ENCODE results near the gene PELI2.

PELI2 gene

GRCh38 chr14:56268039-56268438 is 149.8 kb downstream of the PELI2 start:
- no peak for DNase-seq

- no peak for DNase-seq
These were observed 150.5 kb downstream of the PELI2 start for GRCh38 chr14:56268673-56269072.

- no peak for DNase-seq
These were observed 152.7 kb downstream of the PELI2 start for GRCh38 chr14:56270921-56271320.

- DNase-seq: no peak
These were observed 153.8 kb downstream of the PELI2 start for GRCh38 chr14:56271970-56272369.

GRCh38 chr14:56273155-56273554 is 154.9 kb downstream of the PELI2 start:
- no peak for DNase-seq

- no peak for DNase-seq
These were observed 155.7 kb downstream of the PELI2 start for GRCh38 chr14:56273951-56274350.

- DNase-seq: no peak
These were observed 156.3 kb downstream of the PELI2 start for GRCh38 chr14:56274556-56274955.

- DNase-seq: no peak
These were observed 157.9 kb downstream of the PELI2 start for GRCh38 chr14:56276108-56276507.

- no peak for DNase-seq
These were observed 160.2 kb downstream of the PELI2 start for GRCh38 chr14:56278383-56278782.

- DNase-seq: no peak
These were observed 162.6 kb downstream of the PELI2 start for GRCh38 chr14:56280843-56281242.

- no peak for DNase-seq
These were observed 164.0 kb downstream of the PELI2 start for GRCh38 chr14:56282179-56282578.

GRCh38 chr14:56284641-56285040 is 166.4 kb downstream of the PELI2 start:
- no peak for DNase-seq

- DNase-seq: no peak
These were observed 170.9 kb downstream of the PELI2 start for GRCh38 chr14:56289155-56289554.

- no peak for DNase-seq
These were observed 172.0 kb downstream of the PELI2 start for GRCh38 chr14:56290195-56290594.

- DNase-seq: no peak
These were observed 174.8 kb downstream of the PELI2 start for GRCh38 chr14:56292970-56293369.

GRCh38 chr14:56293506-56293905 is 175.3 kb downstream of the PELI2 start:
- no peak for DNase-seq

GRCh38 chr14:56294128-56294527 is 175.9 kb downstream of the PELI2 start:
- no peak for DNase-seq

- no peak for DNase-seq
These were observed 177.5 kb downstream of the PELI2 start for GRCh38 chr14:56295743-56296142.

- no peak for DNase-seq
These were observed 179.2 kb downstream of the PELI2 start for GRCh38 chr14:56297449-56297848.

GRCh38 chr14:56299306-56299984 is 181.2 kb downstream of the PELI2 start:
- DNase-seq: no peak

- DNase-seq: no peak
These were observed 182.3 kb downstream of the PELI2 start for GRCh38 chr14:56300495-56300894.

- DNase-seq: no peak
These were observed 186.2 kb downstream of the PELI2 start for GRCh38 chr14:56304456-56304855.

- no peak for DNase-seq
These were observed 191.0 kb downstream of the PELI2 start for GRCh38 chr14:56309198-56309597.

GRCh38 chr14:56310643-56311042 is 192.4 kb downstream of the PELI2 start:
- no peak for DNase-seq

- DNase-seq: no peak
These were observed 195.6 kb downstream of the PELI2 start for GRCh38 chr14:56313789-56314188.

Measured in NCI-H187 (cell line).